ENCODE measurements around the gene ITGAD.
"Not testable (repeated sequence)": the region's sequence is repeated elsewhere in the genome, so short reads cannot be mapped to it uniquely, and the experiment has no call there.

Gene ITGAD

DNA sequence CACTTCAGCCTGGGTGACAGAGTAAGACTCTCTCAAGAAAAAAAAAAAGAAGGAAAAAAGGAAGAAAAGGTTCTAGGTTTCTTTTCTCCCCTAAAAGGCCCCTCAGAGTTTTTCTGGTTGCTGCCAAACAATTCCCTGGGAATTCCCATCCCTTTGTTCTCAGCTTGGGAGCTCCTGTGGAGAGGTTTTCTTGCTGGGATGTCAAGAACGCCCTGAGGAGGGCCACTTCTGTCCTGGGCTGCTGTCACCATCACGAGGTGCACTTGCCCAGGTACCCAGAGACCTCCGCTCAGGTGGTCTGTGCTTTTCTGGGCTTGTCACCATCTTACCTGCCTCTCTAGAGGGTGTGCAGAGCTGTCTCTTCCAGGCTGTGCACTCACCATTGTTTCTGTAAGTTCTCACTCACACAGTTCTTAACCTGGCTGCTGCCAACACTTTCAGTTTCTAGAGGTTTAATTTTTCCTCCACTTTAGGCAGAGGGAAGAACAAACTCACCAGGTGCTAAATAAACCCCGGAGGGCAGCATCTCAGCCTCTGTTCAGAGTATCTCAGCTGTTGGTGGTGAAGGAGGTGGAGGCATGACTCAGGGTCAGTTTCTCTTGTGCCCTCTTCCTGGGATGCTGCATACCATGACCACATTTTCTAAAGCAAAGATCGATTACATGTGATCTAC is 37.4 kb downstream of the ITGAD start:
- no peak for DNase-seq (ENCODE audit: low read depth)

DNA sequence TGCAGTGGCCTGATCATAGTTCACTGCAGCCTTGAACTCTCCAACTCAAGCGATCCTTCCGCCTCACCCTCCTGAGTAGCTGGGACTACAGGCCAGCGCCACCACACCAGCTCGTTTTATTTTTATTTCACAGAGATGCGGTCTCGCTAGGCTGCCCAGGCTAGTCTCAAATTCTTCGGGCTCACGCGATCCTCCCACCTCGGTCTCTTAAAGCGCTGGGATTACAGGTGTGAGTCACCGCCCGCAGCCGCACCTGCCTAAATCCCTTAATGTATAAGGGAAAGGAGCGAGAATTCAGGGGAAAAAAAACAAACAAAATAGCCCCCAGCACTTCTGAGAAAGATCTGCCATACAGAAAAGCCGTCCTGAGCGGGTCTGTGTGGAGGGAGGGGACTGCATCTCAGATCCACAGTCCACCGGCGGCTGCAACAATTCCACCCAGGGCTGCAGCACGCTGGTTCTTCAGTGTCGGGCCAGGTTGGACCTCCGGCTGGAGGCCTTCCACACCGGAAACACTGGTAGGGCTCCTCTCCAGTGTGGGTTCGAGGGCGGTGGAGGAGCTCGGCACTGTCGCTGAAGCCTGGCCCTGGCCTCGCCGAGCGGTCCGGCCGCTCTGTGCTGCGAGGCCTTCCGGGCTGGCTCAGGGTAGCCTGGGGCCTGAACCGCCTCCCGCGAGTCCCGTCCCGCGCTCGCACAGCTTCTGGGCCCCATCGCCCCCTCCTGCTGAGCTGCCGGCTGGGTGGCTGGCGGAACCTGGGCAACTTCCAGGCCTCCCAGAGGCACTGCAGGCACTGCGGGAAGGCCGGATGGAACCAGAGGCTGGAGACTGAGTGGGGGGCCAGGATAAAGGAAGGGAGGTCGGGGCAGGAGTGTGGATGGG is 42.4 kb downstream of the ITGAD start:
- DNase-seq (ENCODE audit: low read depth) = no peak

DNA sequence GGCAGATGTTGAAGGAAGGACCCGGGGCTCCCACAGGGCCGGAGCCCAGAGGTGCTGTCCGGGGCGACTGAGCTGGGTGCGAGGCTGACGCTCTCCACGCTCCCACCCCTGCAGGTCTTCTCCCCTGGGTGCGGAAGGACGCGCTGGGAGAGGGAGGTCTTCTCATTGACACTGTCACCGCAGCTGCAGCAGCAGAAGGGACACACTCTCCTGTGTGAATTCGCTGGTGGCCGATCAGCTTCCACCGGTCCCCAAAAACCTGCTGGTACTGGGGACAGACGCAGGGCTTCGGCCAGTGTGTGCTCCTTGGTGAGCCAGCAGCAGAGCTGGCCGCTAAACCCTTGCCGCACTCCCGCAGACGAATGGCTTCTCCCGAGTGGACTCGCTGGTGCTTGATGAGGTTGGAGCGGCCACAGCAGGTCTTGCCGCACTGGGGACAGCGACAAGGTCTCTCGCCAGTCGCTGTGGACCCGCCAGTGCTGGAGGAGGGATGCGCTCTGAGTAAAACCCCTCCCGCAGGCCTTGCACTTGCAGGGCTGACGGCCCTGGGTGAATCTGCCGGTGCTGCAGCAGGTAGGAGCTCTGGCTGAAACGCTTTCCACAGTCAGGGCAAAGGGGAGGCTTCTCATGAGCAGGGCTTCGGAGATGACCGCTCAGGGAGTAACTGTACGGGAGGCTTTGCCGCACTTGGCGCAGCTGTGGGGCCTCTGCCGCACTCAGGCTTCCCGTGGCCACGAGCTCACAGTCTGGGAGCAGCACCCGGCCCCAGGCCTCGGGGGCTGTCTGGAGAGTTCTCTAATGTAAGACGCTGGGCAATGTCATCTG is 43.3 kb downstream of the ITGAD start:
- DNase-seq (ENCODE audit: low read depth) = no peak

DNA sequence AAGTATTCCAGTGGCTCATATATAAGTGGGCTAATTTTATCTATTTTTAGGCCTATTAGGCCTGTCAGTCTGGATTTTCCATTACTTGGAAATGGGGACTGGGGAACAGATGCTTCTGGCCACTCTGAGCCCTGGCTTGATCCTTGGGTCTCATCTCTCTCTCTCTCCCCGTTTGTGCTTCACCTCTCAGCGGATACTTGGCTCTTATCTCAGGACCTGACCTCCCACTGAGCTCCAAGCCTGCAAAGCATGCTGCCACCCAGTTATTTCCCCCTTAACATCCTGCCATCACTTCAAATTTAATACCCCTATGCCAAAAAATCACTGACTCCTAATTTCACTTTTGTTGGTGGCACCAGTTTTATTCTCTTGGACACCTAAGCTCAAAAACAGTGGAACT is 45.3 kb downstream of the ITGAD start:
- no peak for DNase-seq (ENCODE audit: low read depth)

DNA sequence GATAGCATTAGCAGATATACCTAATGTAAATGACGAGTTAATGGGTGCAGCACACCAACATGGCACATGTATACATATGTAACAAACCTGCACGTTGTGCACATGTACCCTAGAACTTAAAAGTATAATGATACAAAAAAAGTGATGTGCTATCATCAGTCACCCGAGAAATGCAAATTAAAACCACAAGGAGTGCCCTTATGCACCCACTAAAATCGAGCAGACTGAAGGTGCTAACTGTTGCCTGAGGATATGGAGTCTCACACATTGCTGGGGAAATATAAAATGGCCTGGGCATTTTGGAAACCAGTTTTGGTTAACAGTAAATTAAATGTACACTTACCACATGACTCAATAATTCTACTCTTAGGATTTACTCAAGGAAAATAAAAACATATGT is 45.9 kb downstream of the ITGAD start:
- not testable (repeated sequence) for DNase-seq (ENCODE audit: low read depth)

DNA sequence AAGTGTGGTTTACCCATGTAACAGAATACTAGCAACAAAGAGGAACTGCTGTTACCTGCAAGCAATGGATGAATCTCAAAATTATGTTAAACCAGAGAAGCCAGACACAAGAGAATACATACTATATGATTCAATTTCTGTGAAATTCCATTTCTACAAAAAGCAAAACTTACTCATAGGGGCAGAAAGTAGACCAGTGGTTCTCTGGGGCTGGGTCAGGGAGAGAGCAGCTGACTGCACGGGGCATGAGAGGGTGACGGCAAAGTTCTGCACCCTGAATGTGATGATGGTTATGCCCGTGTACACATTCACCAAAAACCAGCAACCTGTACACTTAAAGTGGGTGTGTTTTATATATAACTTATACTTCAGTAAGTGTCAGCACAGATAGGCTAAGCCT is 46.4 kb downstream of the ITGAD start:
- no peak for DNase-seq (ENCODE audit: low read depth)

DNA sequence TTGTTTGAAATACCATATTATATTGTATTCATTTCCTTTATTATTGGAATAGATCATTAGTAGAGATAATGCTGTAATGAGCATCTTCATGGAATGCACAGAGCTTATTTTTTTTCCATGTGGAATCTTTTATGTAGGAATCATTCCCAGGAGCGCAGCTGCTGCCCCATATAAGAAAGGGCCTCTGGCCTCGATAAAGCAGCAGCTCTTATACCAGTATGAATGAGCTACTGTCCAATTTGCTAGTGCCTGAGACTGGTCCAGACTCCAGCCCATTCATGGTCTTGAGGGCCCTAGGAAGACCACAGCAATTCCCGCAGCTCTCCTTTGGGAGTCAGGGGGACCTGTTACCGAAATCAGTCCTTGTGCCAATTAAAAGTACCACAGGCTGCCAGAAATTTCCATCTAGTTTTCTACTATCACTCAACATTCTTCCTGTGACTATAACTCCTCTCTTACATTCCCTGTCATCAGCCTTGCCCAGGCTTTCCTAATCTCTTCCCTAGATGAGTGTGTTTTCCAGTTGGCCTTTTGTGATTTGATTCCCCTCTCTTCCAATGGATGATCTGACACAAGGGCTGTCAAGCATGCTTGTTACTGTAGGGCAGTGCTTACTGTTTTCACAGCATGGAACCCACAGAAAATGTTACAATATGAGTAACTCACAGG is 47.5 kb downstream of the ITGAD start:
- no peak for DNase-seq (ENCODE audit: low read depth)

DNA sequence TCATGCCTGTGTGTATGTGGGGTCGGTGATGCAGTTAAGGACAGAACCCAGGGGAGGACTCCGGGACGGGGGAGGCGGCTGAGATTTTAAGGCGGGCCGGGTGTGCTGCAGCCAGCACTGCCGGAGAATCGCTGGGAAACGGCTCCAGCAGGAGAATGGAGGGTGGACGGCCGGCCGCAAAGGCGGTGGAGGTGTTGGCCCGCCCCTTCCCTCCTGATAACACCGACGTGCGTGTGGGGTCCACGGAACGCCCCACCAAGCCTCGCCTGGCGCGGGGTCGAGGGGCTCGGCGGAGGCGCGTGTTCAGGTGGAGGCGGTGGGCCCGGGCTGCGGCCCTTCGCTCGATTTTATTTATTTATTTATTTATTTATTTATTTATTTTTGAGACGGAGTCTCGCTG is 48.8 kb downstream of the ITGAD start:
- no peak for DNase-seq (ENCODE audit: low read depth)

DNA sequence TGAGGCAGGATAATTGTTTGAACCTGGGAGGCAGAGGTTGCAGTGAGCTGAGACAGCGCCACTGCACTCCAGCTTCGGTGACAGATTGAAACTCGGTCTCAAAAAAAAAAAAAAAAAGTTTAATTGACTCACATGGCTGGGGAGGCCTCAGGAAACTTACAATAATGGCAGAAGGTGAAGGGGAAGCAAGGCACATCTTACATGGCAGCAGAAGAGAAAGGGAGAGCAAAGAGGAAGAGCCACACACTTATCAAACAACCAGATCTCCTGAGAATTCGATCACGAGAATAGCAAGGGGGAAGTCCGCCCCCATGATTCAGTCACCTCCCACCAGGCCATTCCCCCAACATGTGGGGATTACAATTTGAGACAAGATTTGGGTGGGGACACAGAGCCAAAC is 52.8 kb downstream of the ITGAD start:
- DNase-seq (ENCODE audit: low read depth) = not testable (repeated sequence)

DNA sequence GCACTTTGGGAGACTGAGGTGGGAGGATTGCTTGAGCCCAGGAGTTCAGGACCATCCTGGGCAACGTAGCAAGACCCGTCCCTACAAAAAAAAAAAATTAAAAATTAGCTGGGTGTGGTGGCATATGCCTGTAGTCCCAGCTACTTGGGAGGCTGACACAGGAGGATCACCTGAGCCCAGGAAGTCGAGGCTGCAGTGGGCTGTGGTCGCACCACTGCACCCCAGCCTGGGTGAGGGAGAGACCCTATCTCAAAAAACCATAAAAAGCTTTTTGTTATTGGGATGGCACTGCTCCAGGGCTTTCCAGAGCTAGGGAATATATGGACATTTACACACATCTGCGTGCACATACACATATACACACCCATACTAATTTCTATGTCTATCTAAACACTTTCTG is 58.1 kb downstream of the ITGAD start:
- no peak for DNase-seq (ENCODE audit: low read depth)

DNA sequence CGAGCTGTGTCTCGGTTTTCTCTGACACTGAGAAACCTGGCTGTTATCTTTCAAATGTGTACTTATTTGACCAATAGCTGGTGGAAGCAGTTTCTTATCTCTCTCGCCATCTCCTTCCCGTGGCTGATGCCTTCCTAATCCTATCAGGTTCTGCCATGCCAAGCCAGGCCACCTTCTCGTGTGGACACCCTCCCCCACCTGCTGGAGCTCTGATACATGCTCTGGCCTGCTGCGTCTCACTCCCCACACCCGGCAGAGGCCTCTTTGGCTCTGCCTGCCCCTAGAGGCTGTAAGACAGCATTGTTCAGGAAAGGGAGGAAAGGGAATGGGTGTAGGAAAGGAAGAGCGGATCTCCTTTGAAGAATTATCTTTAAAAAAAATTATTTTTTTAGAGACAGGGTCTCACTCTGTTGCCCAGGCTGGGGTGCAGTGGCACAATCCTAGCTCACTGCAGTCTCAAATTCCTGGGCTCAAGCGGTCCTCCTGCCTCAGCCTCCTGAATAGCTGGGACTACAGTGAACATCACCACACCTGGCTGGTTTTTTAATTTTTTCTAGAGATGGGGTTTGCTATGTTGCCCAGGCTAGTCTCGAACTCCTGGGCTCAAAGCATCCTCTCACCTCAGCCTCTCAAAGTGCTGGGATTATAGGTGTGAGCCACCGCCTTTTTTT is 58.7 kb downstream of the ITGAD start:
- DNase-seq (ENCODE audit: low read depth) = no peak

DNA sequence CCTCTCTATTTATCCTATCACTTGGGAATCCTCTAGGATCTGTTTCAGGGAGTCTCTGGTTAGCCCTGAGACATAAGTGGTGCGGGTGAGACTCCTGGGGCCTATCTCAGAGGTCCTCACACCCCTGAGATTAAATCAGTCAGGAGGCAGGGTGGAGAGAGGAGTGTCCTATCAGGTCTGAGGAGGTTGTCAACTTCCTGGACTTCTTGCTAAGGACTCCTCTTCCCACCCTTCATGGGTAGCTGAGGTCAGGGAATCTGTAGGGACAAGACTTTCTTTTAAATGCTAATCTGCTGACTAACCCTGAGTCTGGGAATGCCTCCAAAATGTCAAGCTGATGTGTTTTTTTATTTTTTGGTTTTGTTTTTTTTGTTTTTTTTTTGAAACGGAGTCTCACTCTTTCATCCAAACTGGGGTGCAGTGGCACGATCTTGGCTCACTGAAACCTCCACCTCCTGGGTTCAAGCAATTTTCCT is 59.5 kb downstream of the ITGAD start:
- no peak for DNase-seq (ENCODE audit: low read depth)

DNA sequence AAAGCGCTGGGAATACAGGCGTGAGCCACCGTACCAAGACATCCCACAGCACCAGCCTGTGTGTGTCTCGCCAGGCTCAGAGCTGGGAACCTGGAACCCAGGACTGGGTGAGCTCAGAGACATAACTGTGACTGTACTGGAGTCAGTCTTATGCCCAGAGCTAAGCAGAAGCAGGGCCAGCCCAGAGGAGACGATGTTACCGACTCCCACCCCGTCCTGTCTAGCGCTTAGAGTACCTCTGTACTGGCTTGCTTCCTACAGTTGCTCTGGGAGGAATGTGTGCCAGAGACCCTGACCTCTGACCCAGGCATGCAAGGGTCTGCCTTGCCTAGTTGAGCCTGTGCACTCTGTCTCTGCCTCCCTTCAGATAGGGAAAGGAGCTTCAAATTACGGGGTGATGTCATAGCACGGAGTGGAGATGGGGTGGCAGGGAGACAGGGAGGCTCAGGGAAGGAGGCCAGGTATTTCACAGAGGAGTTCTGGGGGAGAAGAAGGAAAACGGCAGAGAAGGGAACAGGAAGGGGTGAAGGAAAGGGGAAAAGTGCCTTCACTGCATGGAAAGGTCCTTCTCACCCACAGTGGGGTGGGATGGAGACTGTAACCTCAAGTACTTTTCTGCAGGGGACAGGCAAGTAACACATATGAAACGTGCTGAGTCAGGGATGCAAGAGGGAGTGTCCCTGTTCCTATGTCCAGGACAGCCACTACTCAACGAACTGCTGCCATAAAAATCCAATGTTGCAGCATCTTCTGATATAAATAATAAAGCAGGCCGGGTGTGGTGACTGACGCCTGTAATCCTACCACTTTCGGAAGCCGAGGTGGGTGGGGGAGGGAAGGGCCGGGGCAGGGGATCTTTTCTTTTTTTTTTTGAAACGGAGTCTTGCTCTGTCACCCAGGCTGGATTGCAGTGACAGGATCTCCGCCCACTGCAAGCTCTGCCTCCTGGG is 60.4 kb downstream of the ITGAD start:
- DNase-seq (ENCODE audit: low read depth) = no peak

DNA sequence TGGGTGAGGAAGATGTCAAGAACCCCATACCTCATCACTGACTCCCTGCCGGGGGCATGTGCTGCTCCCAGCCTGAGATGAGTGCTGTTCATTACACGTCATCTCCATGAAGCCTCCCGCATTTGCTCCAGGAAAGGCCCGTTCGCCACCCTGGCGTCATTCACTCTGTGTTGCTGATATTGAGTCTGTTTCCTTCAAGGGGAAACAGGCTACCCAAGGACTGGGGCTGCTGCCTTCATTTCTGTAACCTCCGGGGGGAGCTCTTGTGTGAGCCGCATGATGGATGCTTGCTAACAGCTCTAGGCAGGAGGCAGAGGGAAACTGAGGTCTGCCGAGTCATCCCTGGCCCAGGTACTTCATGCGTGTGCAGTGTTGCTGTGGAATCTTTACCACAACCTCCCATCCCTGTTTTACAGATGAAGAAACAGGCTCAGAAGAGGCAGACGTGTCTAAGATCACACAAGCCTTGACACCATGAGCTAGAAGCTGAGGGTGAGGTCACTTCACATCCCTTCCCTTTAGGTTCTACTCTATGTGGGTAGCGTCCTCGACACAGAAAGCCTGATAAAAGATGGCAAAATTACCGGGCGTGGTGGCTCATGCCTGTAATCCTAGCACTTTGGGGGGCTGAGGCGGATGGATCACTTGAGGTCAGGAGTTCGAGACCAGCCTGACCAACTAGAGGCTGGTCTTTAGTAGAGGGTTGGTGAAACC is 62.6 kb downstream of the ITGAD start:
- no peak for DNase-seq (ENCODE audit: low read depth)

DNA sequence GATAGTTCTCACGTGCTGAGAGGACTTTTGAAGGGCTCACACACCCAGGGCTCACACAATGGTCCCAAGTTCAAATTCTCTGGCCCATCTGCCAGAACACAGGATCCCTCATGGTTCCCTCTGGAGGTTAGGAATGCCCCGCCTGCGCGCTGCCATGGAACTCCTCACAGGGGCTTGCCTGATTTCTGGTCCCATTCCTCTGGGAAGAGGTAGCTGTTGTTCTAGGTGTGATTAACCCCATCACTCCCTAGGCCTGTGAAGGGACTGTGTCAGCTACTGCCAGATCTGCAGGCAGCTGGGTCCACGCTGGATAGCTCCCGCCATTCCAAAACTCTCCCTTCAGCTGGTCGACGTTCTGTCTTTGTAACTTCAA is 63.8 kb downstream of the ITGAD start:
- DNase-seq (ENCODE audit: low read depth) = no peak

DNA sequence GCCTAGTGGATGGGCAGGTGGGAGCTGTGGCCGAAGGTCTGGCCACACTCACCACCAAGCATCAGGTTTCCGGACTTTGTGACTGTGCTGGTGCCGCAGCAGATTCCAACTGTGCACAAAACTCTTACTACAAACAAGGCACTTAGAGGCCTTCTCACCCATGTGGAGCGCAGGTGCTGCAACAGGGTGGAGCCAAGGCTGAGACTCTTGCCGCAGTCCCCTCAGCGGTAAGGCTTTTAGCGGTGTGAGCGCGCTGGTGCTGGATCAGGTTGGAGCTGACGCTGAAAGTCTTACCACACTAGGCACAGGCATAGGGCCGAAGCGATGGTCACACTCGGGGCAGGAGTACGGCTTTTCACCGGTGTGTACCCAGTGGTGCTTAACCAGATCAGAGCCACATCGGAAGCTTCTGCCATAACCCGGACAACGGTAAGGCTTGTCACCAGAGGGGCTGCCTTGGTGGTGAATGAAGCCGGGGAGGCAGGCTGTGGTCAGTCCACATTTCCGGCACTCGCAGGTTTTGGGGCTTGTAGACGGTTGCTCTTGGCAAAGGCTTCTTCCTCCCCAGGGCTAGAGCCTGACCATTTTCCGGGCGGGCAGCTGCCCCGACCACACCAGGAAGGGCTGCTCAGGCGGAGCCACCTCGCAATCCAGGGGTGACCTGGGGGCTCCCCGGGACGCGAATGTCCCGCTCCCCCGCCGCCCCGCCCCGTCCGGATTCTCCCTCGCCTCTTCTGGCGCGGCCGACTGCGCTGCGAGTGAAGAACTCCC is 65.1 kb downstream of the ITGAD start:
- peak; percentile 38 for DNase-seq (ENCODE audit: low read depth)

DNA sequence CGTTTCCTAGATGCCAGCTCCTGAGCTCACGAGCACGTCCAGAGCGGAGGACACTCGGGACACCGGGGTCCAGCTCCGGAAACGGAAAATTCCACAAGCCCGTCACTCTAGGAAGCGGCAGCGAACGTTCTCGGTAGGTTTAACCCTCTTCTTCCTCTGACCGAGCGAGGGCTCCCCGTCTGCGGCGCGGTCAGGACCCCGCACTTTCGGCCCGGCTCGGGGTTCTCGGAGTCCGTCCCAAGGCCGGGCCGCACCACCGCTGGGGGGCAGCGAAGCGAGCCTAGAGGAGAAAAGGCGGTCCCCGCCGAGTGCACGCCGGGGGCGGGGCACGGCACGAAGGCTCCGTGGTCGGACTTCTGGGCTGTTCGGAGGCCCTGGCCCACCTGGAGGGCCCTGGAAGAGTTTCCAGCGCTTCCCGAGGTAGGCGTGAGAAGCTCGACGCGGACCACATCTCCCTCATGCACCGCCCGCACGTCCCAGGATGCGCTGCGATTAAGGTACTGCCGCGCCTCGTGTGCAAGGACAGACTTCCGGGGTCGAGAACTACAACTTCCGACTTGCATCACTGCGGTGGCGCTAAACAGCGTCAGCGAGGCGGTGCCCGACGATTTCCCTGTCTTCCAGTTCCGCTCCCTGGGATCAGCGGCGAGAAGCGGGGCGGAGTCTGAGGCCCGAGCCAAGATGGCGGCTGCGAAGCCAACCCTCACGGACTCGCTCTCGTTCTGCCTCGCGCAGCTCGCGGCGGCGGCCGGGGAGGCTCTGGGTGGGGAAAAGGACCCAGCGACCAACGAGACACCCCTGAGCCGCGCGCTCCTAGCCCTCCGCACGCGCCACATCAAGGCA is 65.9 kb downstream of the ITGAD start, which contains the start of gene ARMC5:
Gene ARMC5 (plus strand): TSS at position 658 of the 843 bp plus-strand sequence. CDS start 24 bp downstream, at position 682.
- peak; percentile 94 for DNase-seq (ENCODE audit: low read depth)

All from activated T-helper 1 cell treated with Interleukin-2 at 50 U/mL for 16 hours (primary cell).